Kidney (tissue), 14 donors: ENCODE results near the gene SLC6A1. TPM values are rescaled to one million over a fixed set of nuclear protein-coding genes. Genes with fewer than 3 reads are reported as not detected.
A peak's percentile ranks its signal among the peaks of the same experiment; 100 is the strongest.

Experiments
- DNase-seq, 5 donors: peaks; one replicate each; pipeline ENCODE4 v3.0.0-alpha.2; 2013 to 2020
- FAIRE-seq: peaks from 2 replicates; lab custom pipeline; 2012; peaks lifted over from hg19 to GRCh38; lab: Jason Lieb, UNC
- H3K27ac ChIP-seq, 2 donors: one replicate each; pipeline ENCODE4 v1.7.0; 2013; ENCODE audit warnings: low read depth in 2 of 2, low read length in 2 of 2, inconsistent platforms in 1 of 2
- H3K27me3 ChIP-seq: one replicate; pipeline ENCODE4 v1.7.1; 2013; ENCODE audit warnings: low read length, inconsistent platforms; ENCODE audit not compliant: control insufficient read depth, insufficient read depth
- H3K36me3 ChIP-seq, 3 donors: one replicate each; pipeline versions ENCODE4 v1.7.0 to v1.7.1; 2013; ENCODE audit warnings: low read length in 3 of 3, control low read depth in 1 of 3, inconsistent platforms in 1 of 3; ENCODE audit not compliant: insufficient read depth in 3 of 3, control insufficient read depth in 2 of 3
- H3K4me1 ChIP-seq, 3 donors: one replicate each; pipeline versions ENCODE4 v1.7.0 to v1.7.1; 2013; ENCODE audit warnings: low read length in 3 of 3, inconsistent platforms in 1 of 3, low read depth in 1 of 3; ENCODE audit not compliant: control insufficient read depth in 2 of 3, insufficient read depth in 2 of 3
- H3K4me3 ChIP-seq, 3 donors: one replicate each; pipeline versions ENCODE4 v1.7.0 to v1.8.1; 2013; ENCODE audit warnings: low read length in 3 of 3, control low read depth in 1 of 3, inconsistent platforms in 1 of 3
- H3K9ac ChIP-seq, 3 donors: one replicate each; pipeline versions ENCODE4 v1.7.0 to v1.7.1; 2013; ENCODE audit warnings: low read length in 3 of 3, control low read depth in 1 of 3, inconsistent platforms in 1 of 3
- H3K9me3 ChIP-seq, 3 donors: one replicate each; pipeline versions ENCODE4 v1.7.0 to v1.7.1; 2013; ENCODE audit warnings: low read length in 3 of 3, control low read depth in 1 of 3, inconsistent platforms in 1 of 3; ENCODE audit not compliant: control insufficient read depth in 2 of 3, insufficient read depth in 1 of 3
- CTCF ChIP-seq: IDR thresholded peaks from 3 replicates; pipeline ENCODE4 v1.5.1; 2012; ENCODE audit warnings: mild to moderate bottlenecking, moderate library complexity, borderline replicate concordance; ENCODE audit not compliant: insufficient read depth; ENCODE audit errors: extremely low read depth
- intact Hi-C: fragments of 100-400 bp; cut with DNase I; formaldehyde crosslinking; loops from one replicate; pipeline ENCODE4 v1.11.1; 2022
- polyA plus RNA-seq: library from polyadenylated mRNA; stranded (reverse); fragments of 350-450 nt; fragmentation: Illumina TruSeq; extraction: RNeasy Lipid Tissue Mini Kit (QIAGEN cat#74804); gene quantifications from one replicate; pipeline ENCODE4 v1.2.3, GENCODE V29; 2014; ENCODE audit warnings: low read depth, low replicate concordance; ENCODE audit not compliant: insufficient read depth
- total RNA-seq: library from RNA; stranded (reverse); fragmentation: NEBNext Ultra II Directional; extraction: Animal tissue kit (Norgen Biotek cat#: 25700); gene quantifications from one replicate; pipeline ENCODE4 v1.2.1, GENCODE V29; 2021
- donor health status: control.
- donor health status: control.
- donor health status: control.
- donor health status: control.
- donor health status: control.
- donor health status: DM: yes; HTN: yes; CAD: no.
- donor health status: Normal renal cell carcinoma (clear cell type).

The SLC6A1 gene
- total and polyA plus RNA-seq, 2 donors from 2014 or later: 2.1 TPM; not detected in 1

GRCh38 chr3:10976770-10977169, 15.8 kb upstream of the SLC6A1 start:
- Histone ChIP-seq H3K9me3 (no peaks in the 10 kb centered on the region), H3K27ac (no peak overlapping the region), H3K4me3 (no peak overlapping the region), H3K4me1 (no peaks in the 10 kb centered on the region), H3K9ac (no peak overlapping the region), H3K36me3 (no peaks in the 10 kb centered on the region), H3K27me3 (peaks cover 9% of the 10 kb centered on the region)
- intact Hi-C loops: no loop called here
- no peak for FAIRE-seq
- no peak for DNase-seq
- TF ChIP-seq CTCF: no peak

- no peak for TF ChIP-seq CTCF
- H3K27me3 ChIP-seq: peaks cover 2% of the 10 kb centered on the region
These were observed 14.5 kb upstream of the SLC6A1 start for GRCh38 chr3:10977892-10978510.

GRCh38 chr3:10978956-10979355, 13.6 kb upstream of the SLC6A1 start:
- no peak for TF ChIP-seq CTCF
- no peak for FAIRE-seq
- H3K4me3 ChIP-seq: no peak overlapping the region
- H3K36me3 ChIP-seq: no peaks in the 10 kb centered on the region
- H3K9ac ChIP-seq: no peak overlapping the region
- H3K4me1 ChIP-seq: peaks cover 0 to 3% (median 0%) of the 10 kb centered on the region in 3 donors
- no peak for DNase-seq
- intact Hi-C loops: no loop called here
- no peaks in the 10 kb centered on the region for H3K9me3 ChIP-seq
- H3K27me3 ChIP-seq: no peaks in the 10 kb centered on the region
- no peak overlapping the region for H3K27ac ChIP-seq

More at GRCh38 chr3:10977892-10978510, 14.5 kb upstream of the SLC6A1 start:
- no peaks in the 10 kb centered on the region for H3K36me3 ChIP-seq
- no peak for FAIRE-seq
- H3K9ac ChIP-seq: no peak overlapping the region
- H3K4me1 ChIP-seq: peaks cover 0 to 3% (median 0%) of the 10 kb centered on the region in 3 donors
- H3K4me3 ChIP-seq: no peak overlapping the region
- DNase-seq: peak in 3 of 5 donors; percentile 23 to 38 (median 30)
- H3K27ac ChIP-seq: no peak overlapping the region
- intact Hi-C loops: no loop called here
- no peaks in the 10 kb centered on the region for H3K9me3 ChIP-seq
